Activated CD4-positive, alpha-beta T cell treated with anti-CD3 and anti-CD28 coated beads, Interleukin-2, amount 10 ng/mL, durations not matched to agents 24 days and 14 days (primary cell): ENCODE results near the gene AQP6. TPM values are rescaled to one million over a fixed set of nuclear protein-coding genes. Genes with fewer than 3 reads are reported as not detected.

Experiments
- DNase-seq: peaks from one replicate; pipeline ENCODE4 v3.0.0; 2022
- H3K27ac Mint-ChIP-seq: one replicate; pipeline ENCODE4 v1.8.0; 2022; ENCODE audit warnings: mild to moderate bottlenecking, mixed read lengths
- H3K27me3 Mint-ChIP-seq: one replicate; pipeline ENCODE4 v1.8.0; 2022; ENCODE audit warnings: mixed read lengths
- H3K36me3 Mint-ChIP-seq: one replicate; pipeline ENCODE4 v1.8.0; 2022; ENCODE audit warnings: low read depth, mild to moderate bottlenecking, mixed read lengths
- H3K4me1 Mint-ChIP-seq: one replicate; pipeline ENCODE4 v1.8.0; 2021; ENCODE audit warnings: mixed read lengths
- H3K4me3 Mint-ChIP-seq: one replicate; pipeline ENCODE4 v1.8.0; 2022; ENCODE audit warnings: mild to moderate bottlenecking, moderate library complexity, mixed read lengths
- H3K9me3 Mint-ChIP-seq: one replicate; pipeline ENCODE4 v1.8.0; 2021; ENCODE audit warnings: mixed read lengths
- intact Hi-C: fragments of 100-400 bp; cut with micrococcal nuclease; formaldehyde crosslinking; loops from one replicate; pipeline ENCODE4 v1.15.1; 2023
- total RNA-seq: library from RNA; stranded (reverse); gene quantifications from 2 replicates; pipeline ENCODE4 v1.2.3, GENCODE V29; 2022

Gene AQP6
- total RNA-seq, 1 donor from 2014 or later, result not detected

DNA sequence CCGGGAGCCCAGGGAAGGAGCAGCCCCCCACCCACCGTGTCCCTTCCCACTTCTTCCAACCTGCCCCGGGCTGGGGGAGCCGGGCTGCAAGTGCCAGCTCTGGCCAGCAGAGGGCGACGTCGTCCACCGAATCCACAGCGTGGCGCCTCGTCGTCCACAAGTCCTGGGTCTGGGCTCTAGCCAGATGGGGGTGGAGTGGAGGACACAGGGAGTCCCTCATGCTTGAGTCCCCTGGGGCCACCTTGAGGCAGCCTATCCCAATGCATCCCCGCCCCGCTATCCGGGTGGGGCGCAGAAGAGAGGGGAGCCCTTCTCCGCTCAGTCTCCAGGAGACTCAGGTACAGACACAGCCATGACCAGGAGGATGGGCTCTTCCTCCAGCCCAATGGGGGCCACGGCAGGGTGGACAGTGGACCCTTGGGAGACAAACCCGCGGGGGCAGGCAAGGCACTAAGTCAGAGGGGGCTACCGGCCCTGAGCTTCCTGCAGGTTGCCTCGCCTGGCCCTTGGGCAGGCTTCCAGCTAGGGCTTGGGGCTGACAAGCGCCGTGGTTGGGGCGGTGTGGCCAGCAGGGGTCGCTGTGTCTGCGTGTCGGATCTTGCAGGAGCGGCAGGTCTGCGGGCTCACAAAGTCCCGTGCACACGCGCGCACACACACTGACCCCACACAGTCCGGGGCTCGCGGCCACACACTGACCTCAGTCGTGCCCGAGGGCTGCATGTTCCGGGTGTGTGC, 5.5 kb upstream of the AQP6 start:
- intact Hi-C loops, result loop anchor here (1.0 to 2.0 kb wide), 4 partner anchors 72 to 103 kb away; no protein-coding TSS in a partner anchor
- H3K4me3 Mint-ChIP-seq, result peak overlapping the region; percentile 73
- H3K27me3 Mint-ChIP-seq, result peaks cover 40% of the 10 kb centered on the region
- H3K9me3 Mint-ChIP-seq, result no peaks in the 10 kb centered on the region
- no peaks in the 10 kb centered on the region for H3K36me3 Mint-ChIP-seq
- H3K4me1 Mint-ChIP-seq, result peaks cover 4% of the 10 kb centered on the region
- DNase-seq, result peak; percentile 98
- peak overlapping the region; percentile 20 for H3K27ac Mint-ChIP-seq

DNA sequence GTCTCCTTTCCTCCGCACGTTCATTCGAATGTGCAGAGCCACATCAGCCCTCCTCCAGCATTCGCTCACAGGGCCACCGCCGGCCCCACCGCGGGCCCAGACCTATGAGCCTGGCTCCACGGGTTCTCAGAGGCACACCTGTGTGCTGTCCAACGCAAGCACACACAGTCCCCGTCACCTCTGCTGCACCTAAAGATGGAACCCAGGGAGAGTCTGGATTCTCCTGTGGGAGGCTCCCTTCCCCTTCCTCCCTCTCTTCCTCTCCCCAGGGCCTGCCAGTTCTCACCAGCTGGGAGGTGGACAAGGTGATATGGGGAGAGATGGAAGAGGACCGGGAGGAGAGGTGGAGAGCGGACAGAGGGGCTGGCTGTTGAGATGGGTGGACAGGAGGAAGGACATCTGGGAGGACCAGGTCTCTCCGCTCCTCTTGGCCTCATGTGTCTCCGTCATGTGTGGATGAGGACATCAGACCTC, 4.9 kb upstream of the AQP6 start:
- peaks cover 34% of the 10 kb centered on the region for H3K27me3 Mint-ChIP-seq
- H3K27ac Mint-ChIP-seq, result no peak overlapping the region
- peak overlapping the region; percentile 73 for H3K4me3 Mint-ChIP-seq
- peaks cover 4% of the 10 kb centered on the region for H3K4me1 Mint-ChIP-seq
- intact Hi-C loops, result loop anchor here (1.0 to 2.0 kb wide), 4 partner anchors 71 to 102 kb away; no protein-coding TSS in a partner anchor
- H3K9me3 Mint-ChIP-seq, result no peaks in the 10 kb centered on the region
- H3K36me3 Mint-ChIP-seq, result no peaks in the 10 kb centered on the region
- no peak for DNase-seq

DNA sequence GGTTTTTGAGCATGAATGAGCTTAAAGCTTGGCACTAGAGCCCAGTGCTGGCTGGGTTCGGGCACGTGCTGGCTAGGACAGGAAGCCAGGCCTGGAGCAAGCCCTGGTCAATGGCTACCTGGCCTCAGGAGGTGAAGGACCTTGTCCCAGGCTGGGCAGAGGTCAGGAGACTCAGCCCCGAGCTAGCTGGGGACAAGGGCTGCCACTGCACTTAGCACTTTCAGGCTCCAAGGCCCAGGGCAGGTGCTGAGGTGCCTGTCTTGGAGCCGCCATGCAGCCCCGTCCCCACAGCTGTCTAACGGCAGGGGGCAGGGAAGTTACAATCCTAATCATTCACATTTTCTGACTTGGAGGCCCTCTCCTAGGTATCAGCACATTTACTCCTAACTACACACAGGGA, 4.3 kb upstream of the AQP6 start:
- no peak for DNase-seq
- peak overlapping the region; percentile 33 for H3K4me3 Mint-ChIP-seq
- intact Hi-C loops, result no loop called here
- peaks cover 28% of the 10 kb centered on the region for H3K27me3 Mint-ChIP-seq
- no peak overlapping the region for H3K27ac Mint-ChIP-seq
- H3K9me3 Mint-ChIP-seq, result no peaks in the 10 kb centered on the region
- H3K4me1 Mint-ChIP-seq, result peaks cover 4% of the 10 kb centered on the region
- H3K36me3 Mint-ChIP-seq, result no peaks in the 10 kb centered on the region

DNA sequence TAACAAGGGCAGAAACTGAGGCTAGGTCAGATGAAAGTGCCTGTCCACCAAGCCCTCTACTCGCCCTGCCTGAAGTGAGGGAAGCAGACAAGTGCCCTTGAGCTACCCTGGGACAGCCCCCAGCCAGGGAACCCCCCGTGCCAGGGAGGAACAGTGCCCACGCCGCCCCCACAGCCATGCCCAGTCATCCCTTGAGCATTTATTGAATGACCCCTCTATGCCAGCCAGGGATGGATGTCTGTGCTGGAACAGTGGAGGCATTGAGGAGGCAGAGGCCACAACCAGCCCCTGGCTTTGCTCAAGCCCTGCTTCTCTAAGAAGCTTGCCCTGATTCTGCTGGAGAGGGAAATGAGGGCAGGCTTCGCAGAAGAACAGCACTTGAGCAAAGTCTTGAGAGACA, 3.7 kb upstream of the AQP6 start:
- Mint-ChIP-seq H3K27ac (no peak overlapping the region), H3K4me3 (no peak overlapping the region), H3K36me3 (no peaks in the 10 kb centered on the region), H3K27me3 (peaks cover 23% of the 10 kb centered on the region), H3K9me3 (no peaks in the 10 kb centered on the region), H3K4me1 (peaks cover 4% of the 10 kb centered on the region)
- intact Hi-C loops, result no loop called here
- DNase-seq, result no peak

DNA sequence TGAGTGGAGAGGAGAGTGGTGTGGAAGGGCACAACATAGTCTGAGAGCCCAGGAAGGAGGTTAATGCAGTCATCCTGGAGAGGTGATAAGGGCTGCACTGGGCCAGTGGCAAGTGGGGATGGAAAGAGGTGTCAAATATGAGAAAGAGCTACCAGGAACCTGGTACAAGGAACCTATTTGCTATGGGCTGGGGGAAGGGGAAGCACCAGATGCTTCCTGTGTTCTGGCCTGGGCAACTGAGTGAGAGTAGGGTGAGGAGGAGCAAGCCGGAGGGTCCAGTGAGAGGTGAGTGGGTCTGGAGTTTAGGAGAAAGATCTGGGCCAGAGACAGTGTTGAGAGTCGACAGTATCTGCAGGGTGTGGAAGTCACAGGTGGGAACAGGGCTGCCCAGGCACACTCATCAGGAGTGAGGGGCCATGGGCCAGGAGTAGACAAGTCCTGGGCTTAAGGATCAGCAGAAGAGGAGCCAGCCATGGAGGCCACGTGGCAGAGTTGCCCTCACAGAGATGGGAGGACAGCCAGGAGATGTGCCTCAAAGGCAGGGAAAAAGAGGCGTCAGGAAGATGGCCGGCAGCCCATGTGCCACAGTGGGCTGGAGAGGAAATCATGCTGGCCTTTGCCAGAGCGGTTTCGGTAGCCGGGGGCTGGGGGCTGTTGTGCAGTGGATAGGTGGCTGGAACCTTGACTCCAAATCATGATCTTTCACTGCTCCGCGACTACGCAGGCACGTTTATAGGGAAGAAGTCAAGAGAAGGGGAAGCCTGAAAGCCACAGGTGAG, 2.9 kb upstream of the AQP6 start:
- H3K36me3 Mint-ChIP-seq, result no peaks in the 10 kb centered on the region
- H3K4me3 Mint-ChIP-seq, result no peak overlapping the region
- no peaks in the 10 kb centered on the region for H3K9me3 Mint-ChIP-seq
- intact Hi-C loops, result no loop called here
- H3K27ac Mint-ChIP-seq, result no peak overlapping the region
- H3K27me3 Mint-ChIP-seq, result peaks cover 15% of the 10 kb centered on the region
- peaks cover 4% of the 10 kb centered on the region for H3K4me1 Mint-ChIP-seq
- DNase-seq, result no peak

DNA sequence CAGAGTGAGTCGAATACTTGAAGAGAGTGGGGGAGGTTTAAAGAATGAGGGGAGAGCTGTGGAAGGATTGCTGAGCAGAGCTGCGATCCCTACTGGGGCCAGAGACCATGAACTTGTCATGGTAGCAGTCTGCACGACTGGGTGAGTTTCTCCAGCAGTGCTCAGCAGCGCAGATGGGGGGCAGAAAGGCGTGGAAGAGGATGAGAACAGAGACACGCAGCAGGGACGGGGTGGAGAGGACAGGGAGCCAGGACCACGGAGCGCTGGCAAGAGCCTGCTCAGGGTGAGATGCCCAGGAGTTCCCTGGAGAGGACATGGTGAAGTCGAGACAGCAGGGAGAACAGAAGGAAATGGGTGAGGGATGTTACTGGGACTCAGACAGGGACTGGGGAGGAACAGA, 2.1 kb upstream of the AQP6 start:
- Mint-ChIP-seq H3K4me3 (no peak overlapping the region), H3K36me3 (no peaks in the 10 kb centered on the region), H3K9me3 (no peaks in the 10 kb centered on the region), H3K4me1 (peaks cover 4% of the 10 kb centered on the region), H3K27me3 (peaks cover 11% of the 10 kb centered on the region), H3K27ac (no peak overlapping the region)
- intact Hi-C loops, result no loop called here
- no peak for DNase-seq

DNA sequence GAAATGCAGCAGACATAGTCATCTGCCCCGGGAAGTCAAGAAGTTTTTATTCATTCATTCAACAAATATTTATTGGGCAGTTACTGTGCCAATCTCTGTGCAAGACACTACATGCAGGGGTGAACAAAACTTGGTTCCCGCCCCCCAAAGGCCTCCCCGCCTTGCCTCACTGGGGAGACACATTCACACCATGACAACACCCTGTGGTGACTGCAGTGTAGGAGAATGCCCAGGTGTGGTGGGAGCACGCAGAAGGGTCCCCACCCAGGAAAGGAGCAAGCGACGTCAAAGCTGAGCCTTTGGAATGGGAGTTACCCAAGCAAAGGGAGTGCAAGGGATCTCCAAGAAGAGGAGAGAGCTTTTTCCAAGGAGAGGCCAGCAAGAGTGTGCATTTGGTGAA, 1.6 kb upstream of the AQP6 start:
- Mint-ChIP-seq H3K9me3 (no peaks in the 10 kb centered on the region), H3K27ac (no peak overlapping the region), H3K36me3 (no peaks in the 10 kb centered on the region), H3K27me3 (peaks cover 8% of the 10 kb centered on the region), H3K4me1 (peaks cover 4% of the 10 kb centered on the region), H3K4me3 (no peak overlapping the region)
- DNase-seq, result no peak
- intact Hi-C loops, result no loop called here

DNA sequence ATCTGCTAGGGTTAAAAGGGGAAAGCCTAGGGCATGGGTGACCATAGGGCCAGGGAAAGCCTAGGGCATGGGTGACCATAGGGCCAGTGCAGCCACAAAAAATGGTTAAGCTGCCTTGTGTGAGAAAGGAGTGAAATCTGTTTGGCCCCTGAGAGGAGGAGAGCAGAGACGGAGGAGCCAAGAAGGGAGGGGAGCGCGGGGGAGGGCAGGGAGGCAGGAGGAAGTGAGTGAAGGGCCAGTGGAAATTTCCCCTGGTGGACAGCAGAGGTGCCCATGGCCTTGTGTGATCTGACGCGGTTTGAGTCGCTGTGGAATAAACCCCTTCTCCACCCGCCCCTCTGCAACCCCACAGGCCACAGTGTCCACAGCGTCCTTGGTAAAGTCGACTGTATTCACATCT, 618 bp upstream of the AQP6 start:
- H3K36me3 Mint-ChIP-seq, result no peaks in the 10 kb centered on the region
- peaks cover 4% of the 10 kb centered on the region for H3K27me3 Mint-ChIP-seq
- H3K9me3 Mint-ChIP-seq, result no peaks in the 10 kb centered on the region
- peaks cover 2% of the 10 kb centered on the region for H3K4me1 Mint-ChIP-seq
- DNase-seq, result no peak
- intact Hi-C loops, result no loop called here
- no peak overlapping the region for H3K27ac Mint-ChIP-seq
- H3K4me3 Mint-ChIP-seq, result no peak overlapping the region

DNA sequence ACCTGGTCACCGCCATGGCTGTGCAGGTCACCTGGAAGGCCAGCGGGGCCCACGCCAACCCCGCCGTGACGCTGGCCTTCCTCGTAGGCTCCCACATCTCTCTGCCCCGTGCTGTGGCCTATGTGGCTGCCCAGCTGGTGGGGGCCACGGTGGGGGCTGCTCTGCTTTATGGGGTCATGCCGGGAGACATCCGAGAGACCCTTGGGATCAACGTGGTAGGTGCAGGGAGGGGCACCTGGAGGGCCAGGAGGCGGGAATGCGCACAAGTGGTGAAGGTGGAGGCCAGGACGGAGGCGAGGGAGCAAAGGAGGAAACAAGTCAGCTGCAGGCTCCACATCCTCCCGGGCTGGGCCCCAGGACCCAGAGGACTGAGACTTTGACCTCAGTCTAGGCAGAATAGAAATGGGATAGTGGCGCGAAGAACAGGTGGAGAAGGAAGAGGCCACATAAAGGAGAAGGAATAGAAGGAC, 649 bp downstream of the AQP6 start:
- no peaks in the 10 kb centered on the region for H3K36me3 Mint-ChIP-seq
- H3K9me3 Mint-ChIP-seq, result no peaks in the 10 kb centered on the region
- intact Hi-C loops, result no loop called here
- no peaks in the 10 kb centered on the region for H3K4me1 Mint-ChIP-seq
- H3K27ac Mint-ChIP-seq, result no peak overlapping the region
- no peak for DNase-seq
- H3K4me3 Mint-ChIP-seq, result no peak overlapping the region
- no peaks in the 10 kb centered on the region for H3K27me3 Mint-ChIP-seq

DNA sequence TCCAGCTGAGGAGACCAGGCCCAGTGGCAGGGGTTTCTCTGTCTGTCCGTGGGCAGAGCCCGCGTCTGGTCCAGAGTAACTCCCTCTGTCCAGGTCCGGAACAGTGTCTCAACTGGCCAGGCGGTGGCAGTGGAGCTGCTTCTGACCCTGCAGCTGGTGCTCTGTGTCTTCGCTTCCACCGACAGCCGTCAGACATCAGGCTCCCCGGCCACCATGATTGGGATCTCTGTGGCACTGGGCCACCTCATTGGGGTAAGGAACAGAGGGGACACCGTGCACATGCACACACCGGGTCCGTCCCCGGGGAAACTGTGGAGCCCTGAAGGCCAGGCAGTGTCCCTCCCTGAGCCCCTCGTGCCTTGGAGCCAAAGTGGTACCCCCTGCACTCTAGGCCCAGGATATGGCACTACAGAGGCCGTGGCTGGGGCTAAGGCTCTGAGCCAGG, 1.5 kb downstream of the AQP6 start:
- Mint-ChIP-seq H3K36me3 (no peaks in the 10 kb centered on the region), H3K27me3 (no peaks in the 10 kb centered on the region), H3K27ac (no peak overlapping the region), H3K4me3 (no peak overlapping the region), H3K9me3 (no peaks in the 10 kb centered on the region), H3K4me1 (no peaks in the 10 kb centered on the region)
- no peak for DNase-seq
- intact Hi-C loops, result no loop called here

DNA sequence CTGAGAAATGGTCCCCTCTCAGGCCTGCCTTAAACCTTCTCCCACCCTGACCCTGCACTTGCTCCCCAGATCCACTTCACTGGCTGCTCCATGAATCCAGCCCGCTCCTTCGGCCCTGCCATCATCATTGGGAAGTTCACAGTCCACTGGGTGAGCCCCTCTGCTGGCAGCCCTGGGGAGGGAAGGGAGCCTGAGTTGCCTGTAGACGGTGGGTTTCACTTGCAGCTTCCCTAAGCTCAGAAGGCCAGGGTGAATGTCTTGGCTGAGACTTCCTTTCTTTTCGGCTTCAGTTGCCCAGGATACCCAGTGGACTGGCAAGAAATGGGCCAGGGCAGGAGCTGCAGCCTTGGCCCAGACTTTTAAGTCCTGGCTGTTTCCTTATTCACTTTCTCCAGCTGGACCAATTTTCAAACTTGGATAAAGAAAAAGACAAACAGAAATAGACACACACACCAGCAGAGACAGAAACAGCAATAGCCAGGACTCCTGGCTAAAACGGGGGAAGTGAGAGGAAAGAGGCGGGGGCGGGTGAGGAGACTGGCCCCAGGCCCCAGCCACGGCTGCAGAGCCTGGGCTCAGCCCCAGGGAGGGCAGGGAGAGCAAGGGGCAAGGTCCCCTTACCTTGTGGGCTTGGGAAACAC, 2.0 kb downstream of the AQP6 start:
- no peak for DNase-seq
- Mint-ChIP-seq H3K27ac (no peak overlapping the region), H3K27me3 (no peaks in the 10 kb centered on the region), H3K4me3 (no peak overlapping the region), H3K36me3 (no peaks in the 10 kb centered on the region), H3K9me3 (no peaks in the 10 kb centered on the region), H3K4me1 (no peaks in the 10 kb centered on the region)
- intact Hi-C loops, result no loop called here

DNA sequence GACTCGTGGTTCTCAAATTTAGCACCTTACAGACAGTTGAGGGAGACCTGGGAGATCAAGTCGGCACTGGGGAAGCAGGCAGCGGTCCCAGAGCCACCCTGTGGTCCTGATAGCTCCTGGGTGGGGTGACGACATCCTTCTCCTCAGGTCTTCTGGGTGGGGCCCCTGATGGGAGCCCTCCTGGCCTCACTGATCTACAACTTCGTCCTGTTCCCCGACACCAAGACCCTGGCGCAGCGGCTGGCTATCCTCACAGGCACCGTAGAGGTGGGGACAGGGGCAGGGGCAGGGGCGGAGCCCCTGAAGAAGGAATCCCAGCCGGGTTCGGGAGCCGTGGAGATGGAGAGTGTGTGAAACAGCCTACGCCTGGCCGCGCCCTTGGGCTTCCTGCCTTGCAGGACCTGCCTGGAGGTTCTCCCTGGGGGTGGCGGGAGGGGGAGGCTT, 2.6 kb downstream of the AQP6 start:
- H3K4me1 Mint-ChIP-seq, result no peaks in the 10 kb centered on the region
- no peak overlapping the region for H3K27ac Mint-ChIP-seq
- H3K27me3 Mint-ChIP-seq, result no peaks in the 10 kb centered on the region

DNA sequence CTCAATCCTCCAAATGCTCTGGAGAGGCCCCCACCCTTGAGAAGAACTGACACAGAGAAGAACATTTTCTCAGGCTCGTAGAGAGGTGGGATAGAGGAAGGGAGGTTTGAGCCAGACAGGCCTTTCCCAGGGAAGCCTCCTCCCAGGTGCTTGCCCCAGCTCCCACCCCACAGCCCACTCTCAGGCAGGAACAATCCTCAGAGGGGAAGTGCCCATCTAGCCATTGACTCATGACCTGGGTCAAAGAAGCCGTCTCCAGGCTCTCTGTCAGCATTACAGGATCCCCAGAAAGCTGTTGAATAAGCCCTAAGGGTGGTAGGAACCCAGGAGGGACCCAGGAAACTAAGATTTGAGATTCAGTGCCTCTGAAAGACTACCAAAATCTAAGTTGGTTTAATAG, 3.8 kb downstream of the AQP6 start:
- Mint-ChIP-seq H3K9me3 (no peaks in the 10 kb centered on the region), H3K4me1 (no peaks in the 10 kb centered on the region), H3K4me3 (no peak overlapping the region), H3K36me3 (no peaks in the 10 kb centered on the region), H3K27me3 (no peaks in the 10 kb centered on the region), H3K27ac (no peak overlapping the region)
- no peak for DNase-seq
- intact Hi-C loops, result no loop called here

More for the DNA sequence above, 2.6 kb downstream of the AQP6 start:
- Mint-ChIP-seq H3K9me3 (no peaks in the 10 kb centered on the region), H3K4me3 (no peak overlapping the region), H3K36me3 (no peaks in the 10 kb centered on the region)
- DNase-seq, result no peak
- intact Hi-C loops, result no loop called here

DNA sequence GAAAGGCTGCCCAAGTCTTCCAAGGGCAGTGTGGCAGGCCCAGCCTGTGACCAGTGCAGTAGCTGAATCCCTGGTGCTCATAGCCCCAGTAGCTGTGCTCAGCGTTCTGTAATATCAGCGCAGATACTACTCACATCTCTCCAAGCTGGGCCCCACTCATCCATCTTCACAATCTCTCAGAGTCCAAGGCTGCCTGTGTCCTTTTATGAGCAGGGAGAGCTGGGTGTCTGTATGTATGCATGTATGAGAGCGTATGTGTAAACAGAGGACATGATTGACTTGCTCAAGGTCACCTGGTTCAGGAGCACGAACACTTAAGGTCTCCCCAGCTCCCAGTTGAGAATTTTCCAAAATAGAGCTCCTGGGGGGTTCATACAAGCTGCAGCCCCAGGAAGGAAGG, 5.4 kb downstream of the AQP6 start:
- DNase-seq, result no peak
- intact Hi-C loops, result no loop called here
- H3K27me3 Mint-ChIP-seq, result no peaks in the 10 kb centered on the region
- H3K36me3 Mint-ChIP-seq, result no peaks in the 10 kb centered on the region
- no peak overlapping the region for H3K4me3 Mint-ChIP-seq
- no peak overlapping the region for H3K27ac Mint-ChIP-seq
- no peaks in the 10 kb centered on the region for H3K9me3 Mint-ChIP-seq
- no peaks in the 10 kb centered on the region for H3K4me1 Mint-ChIP-seq
